HepG2 (cell line): ENCODE data around the gene CAB39. TPM values are rescaled to one million over a fixed set of nuclear protein-coding genes. Genes with fewer than 3 reads are reported as not detected.
A peak's percentile ranks its signal among the peaks of the same experiment; 100 is the strongest.

Experiments
- BCL6 ChIP-seq: IDR thresholded peaks from 2 replicates; pipeline ENCODE4 v1.6.1; 2016; ENCODE audit warnings: missing genetic modification reagents, missing compliant biosample characterization
- CBX2 ChIP-seq, 2 experiments: fragments of 200-600 bp in 1 of 2; sonication (generic); formaldehyde crosslinking in 1 of 2; IDR thresholded peaks; 2 replicates each; pipeline versions ENCODE4 v1.7.0 to v1.8.1; 2018 to 2022; ENCODE audit warnings: low read depth in 2 of 2, low read length in 1 of 2, mild to moderate bottlenecking in 1 of 2, missing genetic modification reagents in 1 of 2
- CENPBD1 ChIP-seq: sonication (generic); formaldehyde crosslinking; IDR thresholded peaks from 2 replicates; pipeline ENCODE4 v1.8.0; 2022; ENCODE audit warnings: missing genetic modification reagents, low read depth, mild to moderate bottlenecking, borderline replicate concordance
- DMAP1 ChIP-seq: IDR thresholded peaks from 2 replicates; pipeline ENCODE4 v1.6.1; 2016
- ELF4 ChIP-seq: sonication (generic); formaldehyde crosslinking; IDR thresholded peaks from 2 replicates; pipeline ENCODE4 v1.5.0; 2020; ENCODE audit warnings: missing genetic modification reagents, mild to moderate bottlenecking, moderate library complexity, borderline replicate concordance
- ETV5 ChIP-seq: IDR thresholded peaks from 2 replicates; pipeline ENCODE4 v1.6.1; 2018; ENCODE audit warnings: missing biosample characterization, missing genetic modification reagents, inconsistent platforms, borderline replicate concordance
- HNRNPLL ChIP-seq: fragments of 200-400 bp; formaldehyde crosslinking; IDR thresholded peaks from 2 replicates; pipeline ENCODE4 v1.6.1; 2017; ENCODE audit warnings: mild to moderate bottlenecking, low read depth, low read length; ENCODE audit not compliant: poor library complexity, severe bottlenecking
- KDM1A ChIP-seq: IDR thresholded peaks from 2 replicates; pipeline ENCODE4 v1.6.1; 2016; ENCODE audit warnings: missing compliant biosample characterization
- KDM5B ChIP-seq: sonication (generic); formaldehyde crosslinking; IDR thresholded peaks from 2 replicates; pipeline ENCODE4 v1.4.0; 2020; ENCODE audit warnings: missing genetic modification reagents, mild to moderate bottlenecking, borderline replicate concordance
- KDM6A ChIP-seq: IDR thresholded peaks from 2 replicates; pipeline ENCODE4 v1.6.1; 2016; ENCODE audit warnings: low read depth
- MYC ChIP-seq: sonication (generic); formaldehyde crosslinking; IDR thresholded peaks from 2 replicates; pipeline ENCODE4 v1.9.0; 2021; ENCODE audit warnings: missing genetic modification reagents, borderline replicate concordance
- NFKB2 ChIP-seq: sonication (generic); formaldehyde crosslinking; IDR thresholded peaks from 2 replicates; pipeline ENCODE4 v1.4.0; 2020; ENCODE audit warnings: missing genetic modification reagents, borderline replicate concordance
- SRY ChIP-seq: sonication (generic); formaldehyde crosslinking; IDR thresholded peaks from 2 replicates; pipeline ENCODE4 v1.8.0; 2022; ENCODE audit warnings: mild to moderate bottlenecking, missing genetic modification reagents
- TEAD3 ChIP-seq: optimal IDR thresholded peaks from 2 replicates; pipeline ENCODE3; 2016; ENCODE audit warnings: borderline replicate concordance
- ZBTB25 ChIP-seq: IDR thresholded peaks from 2 replicates; pipeline ENCODE4 v1.6.1; 2018; ENCODE audit warnings: missing genetic modification reagents
- ZNF263 ChIP-seq: sonication (generic); formaldehyde crosslinking; IDR thresholded peaks from 2 replicates; pipeline ENCODE4 v1.4.0; 2020; ENCODE audit warnings: missing genetic modification reagents
- ZNF460 ChIP-seq: sonication (generic); formaldehyde crosslinking; IDR thresholded peaks from 2 replicates; pipeline ENCODE4 v1.5.1; 2020; ENCODE audit warnings: missing genetic modification reagents, mild to moderate bottlenecking, borderline replicate concordance
- polyA plus RNA-seq, 8 experiments: library from polyadenylated mRNA; depleted of rRNA in 3 of 8; stranded (reverse) in 7 of 8; unstranded in 1 of 8; fragments of >200 nt; fragmentation: Illumina TruSeq in 4 of 8; extraction: Trizol in 4 of 8; gene quantifications; 2 replicates each; pipeline versions ENCODE4 v1.2.1 to v1.2.3, GENCODE V29; 2011 to 2016; ENCODE audit warnings: low read depth in 4 of 8, missing spikeins in 1 of 8, mixed read lengths in 1 of 8; ENCODE audit not compliant: insufficient read depth in 1 of 8
- total RNA-seq, 5 experiments: library from RNA; depleted of rRNA; stranded (reverse); fragments of >200 nt; fragmentation: Illumina TruSeq; extraction: Trizol; gene quantifications; 2 replicates each; pipeline ENCODE4 v1.2.3, GENCODE V29; 2016; ENCODE audit warnings: low read depth in 1 of 5
- TF ChIP-seq, protein P1 (sequence below): sonication (generic); formaldehyde crosslinking; IDR thresholded peaks from 2 replicates; pipeline ENCODE4 v1.4.0; 2020; ENCODE audit warnings: missing genetic modification reagents
- TF ChIP-seq, protein P2 (sequence below): sonication (generic); formaldehyde crosslinking; IDR thresholded peaks from 2 replicates; pipeline ENCODE4 v1.5.0; 2020; ENCODE audit warnings: missing genetic modification reagents, mild to moderate bottlenecking, borderline replicate concordance
- TF ChIP-seq, protein P3 (sequence below): sonication (generic); formaldehyde crosslinking; IDR thresholded peaks from 2 replicates; pipeline ENCODE4 v1.4.0; 2020; ENCODE audit warnings: mild to moderate bottlenecking, missing genetic modification reagents

Gene CAB39
- total and polyA plus RNA-seq, 2 of the 13 experiments (the other 11 are each of a cell fraction or from before 2014, with no cell fraction given), result 19.3 to 45.3 TPM

- no peak for TF ChIP-seq ELF4 (CRISPR knock-in tag)
- TF ChIP-seq TEAD3, result peak; percentile 66
- TF ChIP-seq CENPBD1, result no peak
- peak; percentile 39; the same call in 1 of the 2 replicates for TF ChIP-seq ETV5 (CRISPR knock-in tag)
- TF ChIP-seq KDM5B (CRISPR knock-in tag), result peak; percentile 72; the same call in 1 of the 2 replicates
- TF ChIP-seq ZNF263 (CRISPR knock-in tag), result 0 out of 2 replicates have a peak, but pooled peaks have one; percentile 35
- peak; percentile 45; the same call in 1 of the 2 replicates for TF ChIP-seq MYC (CRISPR knock-in tag)
- no peak for TF ChIP-seq CBX2 (IDR thresholded peaks at IDR 0.05; ENCODE audit: low read depth, low read length)
- no peak for TF ChIP-seq CBX2 (CRISPR knock-in tag; IDR thresholded peaks at IDR 0.05; ENCODE audit: low read depth)
- TF ChIP-seq KDM6A (CRISPR knock-in tag), result no peak
- peak; percentile 91 for TF ChIP-seq NFKB2
- TF ChIP-seq ZNF460 (CRISPR knock-in tag), result peak; percentile 65; the same call in 1 of the 2 replicates
- no peak for TF ChIP-seq SRY (CRISPR knock-in tag)
- TF ChIP-seq, protein P1, sequence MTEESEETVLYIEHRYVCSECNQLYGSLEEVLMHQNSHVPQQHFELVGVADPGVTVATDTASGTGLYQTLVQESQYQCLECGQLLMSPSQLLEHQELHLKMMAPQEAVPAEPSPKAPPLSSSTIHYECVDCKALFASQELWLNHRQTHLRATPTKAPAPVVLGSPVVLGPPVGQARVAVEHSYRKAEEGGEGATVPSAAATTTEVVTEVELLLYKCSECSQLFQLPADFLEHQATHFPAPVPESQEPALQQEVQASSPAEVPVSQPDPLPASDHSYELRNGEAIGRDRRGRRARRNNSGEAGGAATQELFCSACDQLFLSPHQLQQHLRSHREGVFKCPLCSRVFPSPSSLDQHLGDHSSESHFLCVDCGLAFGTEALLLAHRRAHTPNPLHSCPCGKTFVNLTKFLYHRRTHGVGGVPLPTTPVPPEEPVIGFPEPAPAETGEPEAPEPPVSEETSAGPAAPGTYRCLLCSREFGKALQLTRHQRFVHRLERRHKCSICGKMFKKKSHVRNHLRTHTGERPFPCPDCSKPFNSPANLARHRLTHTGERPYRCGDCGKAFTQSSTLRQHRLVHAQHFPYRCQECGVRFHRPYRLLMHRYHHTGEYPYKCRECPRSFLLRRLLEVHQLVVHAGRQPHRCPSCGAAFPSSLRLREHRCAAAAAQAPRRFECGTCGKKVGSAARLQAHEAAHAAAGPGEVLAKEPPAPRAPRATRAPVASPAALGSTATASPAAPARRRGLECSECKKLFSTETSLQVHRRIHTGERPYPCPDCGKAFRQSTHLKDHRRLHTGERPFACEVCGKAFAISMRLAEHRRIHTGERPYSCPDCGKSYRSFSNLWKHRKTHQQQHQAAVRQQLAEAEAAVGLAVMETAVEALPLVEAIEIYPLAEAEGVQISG, result peak; percentile 78
- TF ChIP-seq, protein P2, sequence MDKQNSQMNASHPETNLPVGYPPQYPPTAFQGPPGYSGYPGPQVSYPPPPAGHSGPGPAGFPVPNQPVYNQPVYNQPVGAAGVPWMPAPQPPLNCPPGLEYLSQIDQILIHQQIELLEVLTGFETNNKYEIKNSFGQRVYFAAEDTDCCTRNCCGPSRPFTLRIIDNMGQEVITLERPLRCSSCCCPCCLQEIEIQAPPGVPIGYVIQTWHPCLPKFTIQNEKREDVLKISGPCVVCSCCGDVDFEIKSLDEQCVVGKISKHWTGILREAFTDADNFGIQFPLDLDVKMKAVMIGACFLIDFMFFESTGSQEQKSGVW, result no peak
- TF ChIP-seq BCL6 (CRISPR knock-in tag), result peak; percentile 49
- TF ChIP-seq, protein P3, sequence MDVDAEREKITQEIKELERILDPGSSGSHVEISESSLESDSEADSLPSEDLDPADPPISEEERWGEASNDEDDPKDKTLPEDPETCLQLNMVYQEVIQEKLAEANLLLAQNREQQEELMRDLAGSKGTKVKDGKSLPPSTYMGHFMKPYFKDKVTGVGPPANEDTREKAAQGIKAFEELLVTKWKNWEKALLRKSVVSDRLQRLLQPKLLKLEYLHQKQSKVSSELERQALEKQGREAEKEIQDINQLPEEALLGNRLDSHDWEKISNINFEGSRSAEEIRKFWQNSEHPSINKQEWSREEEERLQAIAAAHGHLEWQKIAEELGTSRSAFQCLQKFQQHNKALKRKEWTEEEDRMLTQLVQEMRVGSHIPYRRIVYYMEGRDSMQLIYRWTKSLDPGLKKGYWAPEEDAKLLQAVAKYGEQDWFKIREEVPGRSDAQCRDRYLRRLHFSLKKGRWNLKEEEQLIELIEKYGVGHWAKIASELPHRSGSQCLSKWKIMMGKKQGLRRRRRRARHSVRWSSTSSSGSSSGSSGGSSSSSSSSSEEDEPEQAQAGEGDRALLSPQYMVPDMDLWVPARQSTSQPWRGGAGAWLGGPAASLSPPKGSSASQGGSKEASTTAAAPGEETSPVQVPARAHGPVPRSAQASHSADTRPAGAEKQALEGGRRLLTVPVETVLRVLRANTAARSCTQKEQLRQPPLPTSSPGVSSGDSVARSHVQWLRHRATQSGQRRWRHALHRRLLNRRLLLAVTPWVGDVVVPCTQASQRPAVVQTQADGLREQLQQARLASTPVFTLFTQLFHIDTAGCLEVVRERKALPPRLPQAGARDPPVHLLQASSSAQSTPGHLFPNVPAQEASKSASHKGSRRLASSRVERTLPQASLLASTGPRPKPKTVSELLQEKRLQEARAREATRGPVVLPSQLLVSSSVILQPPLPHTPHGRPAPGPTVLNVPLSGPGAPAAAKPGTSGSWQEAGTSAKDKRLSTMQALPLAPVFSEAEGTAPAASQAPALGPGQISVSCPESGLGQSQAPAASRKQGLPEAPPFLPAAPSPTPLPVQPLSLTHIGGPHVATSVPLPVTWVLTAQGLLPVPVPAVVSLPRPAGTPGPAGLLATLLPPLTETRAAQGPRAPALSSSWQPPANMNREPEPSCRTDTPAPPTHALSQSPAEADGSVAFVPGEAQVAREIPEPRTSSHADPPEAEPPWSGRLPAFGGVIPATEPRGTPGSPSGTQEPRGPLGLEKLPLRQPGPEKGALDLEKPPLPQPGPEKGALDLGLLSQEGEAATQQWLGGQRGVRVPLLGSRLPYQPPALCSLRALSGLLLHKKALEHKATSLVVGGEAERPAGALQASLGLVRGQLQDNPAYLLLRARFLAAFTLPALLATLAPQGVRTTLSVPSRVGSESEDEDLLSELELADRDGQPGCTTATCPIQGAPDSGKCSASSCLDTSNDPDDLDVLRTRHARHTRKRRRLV (CRISPR knock-in tag), result no peak
- TF ChIP-seq ZBTB25 (CRISPR knock-in tag), result 0 out of 2 replicates have a peak, but pooled peaks have one; percentile 42
- peak; percentile 35 for TF ChIP-seq HNRNPLL
- TF ChIP-seq KDM1A (CRISPR knock-in tag), result no peak
- peak; percentile 37; the same call in 1 of the 2 replicates for TF ChIP-seq DMAP1
Measured at GRCh38 chr2:230847883-230848388, 135.3 kb downstream of the CAB39 start (continued).
